Stimulated activated naive CD4-positive, alpha-beta T cell treated with Interleukin-2 at 50 U/mL for 16 hours (primary cell): ENCODE results near the gene EPHB3.

Experiments
- DNase-seq: peaks from one replicate; lab custom pipeline; 2025; lab: John Stamatoyannopoulos, UW

Gene EPHB3

DNA sequence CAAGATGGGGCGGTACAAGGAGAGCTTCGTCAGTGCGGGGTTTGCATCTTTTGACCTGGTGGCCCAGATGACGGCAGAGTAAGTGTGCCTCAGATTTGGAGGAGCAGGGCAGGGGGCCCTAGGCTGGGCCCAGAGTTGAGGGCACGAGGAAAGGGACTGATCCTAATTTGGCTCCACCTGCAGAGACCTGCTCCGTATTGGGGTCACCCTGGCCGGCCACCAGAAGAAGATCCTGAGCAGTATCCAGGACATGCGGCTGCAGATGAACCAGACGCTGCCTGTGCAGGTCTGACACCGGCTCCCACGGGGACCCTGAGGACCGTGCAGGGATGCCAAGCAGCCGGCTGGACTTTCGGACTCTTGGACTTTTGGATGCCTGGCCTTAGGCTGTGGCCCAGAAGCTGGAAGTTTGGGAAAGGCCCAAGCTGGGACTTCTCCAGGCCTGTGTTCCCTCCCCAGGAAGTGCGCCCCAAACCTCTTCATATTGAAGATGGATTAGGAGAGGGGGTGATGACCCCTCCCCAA is 19.8 kb downstream of the EPHB3 start:
- DNase-seq = no peak

DNA sequence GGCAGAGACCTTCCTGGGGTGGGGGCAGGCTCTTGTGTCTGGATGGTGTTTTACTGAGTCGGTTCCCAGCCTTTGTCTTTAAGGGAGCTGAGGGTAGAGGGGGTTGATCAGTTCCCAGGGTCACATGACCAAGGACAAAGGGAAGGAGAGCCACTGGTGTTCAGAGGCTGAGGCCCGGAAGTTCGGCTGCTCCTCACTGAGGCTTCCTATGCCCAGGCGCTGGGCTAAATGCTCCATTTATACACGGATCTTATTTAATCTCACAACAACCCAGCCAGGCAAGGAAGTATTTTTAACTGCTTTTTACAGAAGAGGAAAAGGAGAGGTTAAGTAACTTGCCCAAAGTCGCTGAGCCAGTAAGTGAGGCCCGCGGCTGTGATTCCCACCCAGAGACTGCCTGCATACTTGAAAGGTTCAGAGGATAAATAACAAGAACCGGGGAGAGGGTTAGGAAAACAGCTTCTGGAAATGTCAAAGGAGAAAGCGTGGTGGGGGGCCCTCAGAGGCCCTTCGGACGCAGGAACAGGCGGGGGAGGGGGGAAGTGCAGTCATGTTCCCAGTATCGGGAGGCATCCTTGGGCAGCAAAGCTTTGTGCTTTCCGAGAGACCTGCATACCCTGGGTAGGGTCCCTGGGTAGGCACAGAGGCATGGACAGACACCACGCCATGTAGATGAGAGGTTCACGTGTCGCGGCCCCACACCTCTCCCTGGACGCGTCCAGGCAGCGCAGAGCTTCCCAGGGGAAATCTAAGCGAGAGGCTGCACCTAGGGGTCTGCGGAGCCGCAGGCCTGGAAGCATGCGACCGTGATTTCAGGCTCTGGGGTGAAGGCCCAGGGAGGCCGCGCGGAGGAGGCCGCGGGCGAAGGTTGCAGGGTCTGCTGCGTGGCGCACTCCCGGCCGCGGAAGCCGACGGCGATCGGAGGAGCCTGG is 21.3 kb downstream of the EPHB3 start:
- no peak for DNase-seq

DNA sequence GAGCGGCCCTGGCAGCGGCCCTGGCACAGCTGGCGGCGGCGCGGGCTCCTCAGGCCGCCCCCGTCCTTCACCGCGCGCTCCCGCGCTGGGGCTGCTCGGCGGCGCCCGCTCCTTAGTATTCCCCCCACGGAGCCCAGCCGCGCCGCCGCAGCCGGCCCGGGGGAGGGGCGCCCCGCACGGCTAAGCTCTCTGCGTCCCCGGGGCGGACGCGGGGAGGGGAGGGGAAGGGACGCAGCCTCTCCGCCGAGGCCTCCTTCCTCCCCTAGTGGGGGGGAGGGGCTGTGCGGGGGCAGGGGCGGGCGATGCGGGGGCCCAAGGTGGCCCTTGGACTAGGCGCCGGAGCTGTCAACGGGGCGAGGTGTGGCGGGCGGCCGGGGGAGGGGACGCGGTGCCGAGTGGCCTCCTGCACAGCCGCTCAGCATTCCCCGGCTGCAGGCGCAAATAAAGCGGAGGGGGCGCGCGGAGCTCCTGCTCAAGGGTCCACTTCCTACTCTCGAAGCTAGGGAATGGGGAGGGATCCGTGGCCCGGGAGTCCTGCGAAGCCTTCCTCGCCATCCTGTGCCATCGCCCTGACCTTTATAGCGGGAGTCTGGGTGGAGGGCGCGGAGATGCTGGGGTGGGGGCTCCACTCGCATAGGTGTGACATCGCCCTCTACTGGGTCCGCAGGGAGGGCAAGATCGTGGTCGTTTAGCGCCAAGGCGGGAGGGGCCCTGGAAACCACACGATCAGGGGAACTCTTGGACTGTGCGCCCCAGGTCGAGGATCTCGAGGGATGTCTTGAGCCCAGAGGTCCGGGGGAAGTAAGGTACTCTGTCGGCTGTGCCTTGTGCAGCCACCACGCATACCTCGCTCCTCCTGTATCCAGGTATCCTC is 22.2 kb downstream of the EPHB3 start:
- no peak for DNase-seq

DNA sequence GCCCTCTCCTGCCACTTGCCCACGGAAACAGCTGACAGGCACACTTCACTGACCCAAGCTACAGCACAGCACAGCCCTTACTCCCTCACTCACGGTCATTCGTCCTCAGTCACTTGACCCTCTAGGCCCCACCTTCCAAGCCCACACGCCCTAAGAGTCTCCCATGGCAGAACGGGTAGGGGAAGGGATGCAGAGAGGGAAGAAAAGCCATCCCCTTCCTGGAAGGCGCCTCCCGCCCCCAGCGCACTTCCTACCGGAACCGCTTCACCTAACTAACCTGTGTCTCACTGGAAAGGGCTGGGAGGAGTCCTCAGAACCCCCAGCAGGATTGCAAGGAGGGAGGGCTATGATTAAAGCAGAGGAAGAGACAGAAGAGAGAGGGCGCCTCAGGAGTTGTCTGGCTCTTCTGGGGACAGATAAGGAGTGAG is 22.9 kb downstream of the EPHB3 start:
- DNase-seq = no peak

DNA sequence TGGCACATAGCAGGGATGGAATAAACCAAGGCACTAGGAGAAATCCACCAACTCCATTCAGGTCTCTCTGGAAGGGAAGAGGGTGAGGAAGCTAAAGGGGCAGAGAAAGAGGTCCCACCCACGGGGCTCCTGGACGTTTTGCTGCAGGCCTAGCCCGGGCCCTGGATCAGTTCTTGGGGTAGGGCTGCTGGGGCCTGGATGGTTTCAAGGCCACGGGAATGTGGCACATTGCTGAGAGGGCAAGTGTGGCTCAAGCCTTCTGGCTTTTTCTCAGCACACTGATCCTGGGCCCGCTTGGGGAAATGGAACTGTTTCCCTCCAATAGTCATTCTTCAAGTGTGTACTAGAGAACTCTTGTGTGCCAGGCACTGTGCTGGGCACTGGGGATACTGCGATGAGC is 24.0 kb downstream of the EPHB3 start:
- no peak for DNase-seq

DNA sequence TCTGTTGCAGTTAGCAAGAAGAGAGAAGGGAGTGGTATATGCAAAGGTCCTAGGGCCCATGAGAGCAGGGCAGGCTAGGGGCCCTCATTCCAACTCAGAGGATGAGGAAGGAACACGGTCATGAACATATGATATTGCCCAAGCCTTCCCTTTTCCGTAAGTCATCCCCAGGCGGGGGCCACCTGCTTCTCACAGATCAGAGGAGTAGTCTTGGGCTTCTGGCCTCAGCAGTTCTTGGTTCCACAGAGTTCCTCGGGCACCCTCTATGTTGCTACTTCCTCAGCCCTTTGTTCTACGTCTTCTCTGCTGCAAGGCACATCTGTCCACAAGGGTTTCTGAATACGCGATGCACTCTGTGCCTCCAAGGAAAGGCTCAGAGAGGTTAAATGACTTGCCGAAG is 25.3 kb downstream of the EPHB3 start:
- no peak for DNase-seq

DNA sequence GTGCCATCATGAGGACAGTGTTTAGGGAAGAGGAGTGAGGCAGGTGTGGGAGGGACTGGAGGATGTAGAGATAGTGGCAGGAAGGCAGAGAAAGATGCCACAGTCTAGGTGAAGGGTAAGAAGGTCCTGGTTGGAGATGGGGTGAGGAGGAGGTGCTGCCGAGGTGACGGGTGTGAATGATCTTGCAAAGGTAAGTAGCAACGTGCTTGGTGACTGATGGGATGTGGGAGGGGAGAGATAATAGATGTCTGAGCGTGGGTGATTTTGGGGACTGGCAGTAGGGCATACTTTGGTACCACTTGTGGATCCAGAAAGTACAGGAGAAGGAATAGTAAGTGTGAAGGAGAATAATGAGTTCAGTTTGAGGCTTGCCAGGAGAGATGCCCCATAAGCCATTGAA is 27.2 kb downstream of the EPHB3 start:
- no peak for DNase-seq

DNA sequence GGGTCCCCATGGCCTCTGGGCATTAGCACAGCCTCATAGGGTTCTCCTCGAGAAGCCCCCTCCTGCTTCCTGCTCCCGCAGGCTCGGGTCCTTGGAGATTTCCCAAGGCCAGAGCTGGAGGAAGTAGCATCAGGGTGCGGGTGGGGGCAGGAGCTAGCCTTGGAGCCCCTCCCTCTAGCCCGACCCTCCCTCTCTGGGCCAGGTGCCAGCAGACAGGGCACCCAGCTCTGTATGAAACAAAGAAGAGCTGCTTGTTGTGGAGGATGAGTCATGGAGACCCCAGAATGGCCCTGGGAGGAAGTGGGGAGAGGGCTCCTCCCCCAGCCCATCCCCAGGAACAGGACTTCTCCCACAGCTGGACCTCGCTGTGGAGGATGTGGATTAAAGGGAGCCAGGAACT is 29.2 kb downstream of the EPHB3 start:
- DNase-seq = no peak

DNA sequence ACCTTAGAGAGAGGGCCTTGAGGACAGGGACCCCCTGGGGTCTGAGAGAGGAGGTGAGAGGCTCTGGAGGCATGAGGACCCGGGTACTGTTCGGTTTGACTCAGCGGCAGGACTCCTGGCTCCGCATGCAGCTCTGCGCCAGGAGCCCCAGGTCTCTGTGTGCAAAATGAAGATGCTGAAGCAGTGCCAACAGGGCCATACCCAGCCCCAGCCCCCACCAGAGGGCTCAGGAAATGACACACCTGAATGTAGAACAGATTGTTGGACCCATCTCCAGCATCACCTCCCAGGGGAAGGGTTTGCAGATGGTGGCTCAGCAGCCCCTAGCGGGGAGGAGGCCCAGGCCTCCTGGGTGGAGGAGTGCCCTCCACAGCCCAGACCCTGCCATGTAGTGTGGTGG is 30.2 kb downstream of the EPHB3 start:
- no peak for DNase-seq

DNA sequence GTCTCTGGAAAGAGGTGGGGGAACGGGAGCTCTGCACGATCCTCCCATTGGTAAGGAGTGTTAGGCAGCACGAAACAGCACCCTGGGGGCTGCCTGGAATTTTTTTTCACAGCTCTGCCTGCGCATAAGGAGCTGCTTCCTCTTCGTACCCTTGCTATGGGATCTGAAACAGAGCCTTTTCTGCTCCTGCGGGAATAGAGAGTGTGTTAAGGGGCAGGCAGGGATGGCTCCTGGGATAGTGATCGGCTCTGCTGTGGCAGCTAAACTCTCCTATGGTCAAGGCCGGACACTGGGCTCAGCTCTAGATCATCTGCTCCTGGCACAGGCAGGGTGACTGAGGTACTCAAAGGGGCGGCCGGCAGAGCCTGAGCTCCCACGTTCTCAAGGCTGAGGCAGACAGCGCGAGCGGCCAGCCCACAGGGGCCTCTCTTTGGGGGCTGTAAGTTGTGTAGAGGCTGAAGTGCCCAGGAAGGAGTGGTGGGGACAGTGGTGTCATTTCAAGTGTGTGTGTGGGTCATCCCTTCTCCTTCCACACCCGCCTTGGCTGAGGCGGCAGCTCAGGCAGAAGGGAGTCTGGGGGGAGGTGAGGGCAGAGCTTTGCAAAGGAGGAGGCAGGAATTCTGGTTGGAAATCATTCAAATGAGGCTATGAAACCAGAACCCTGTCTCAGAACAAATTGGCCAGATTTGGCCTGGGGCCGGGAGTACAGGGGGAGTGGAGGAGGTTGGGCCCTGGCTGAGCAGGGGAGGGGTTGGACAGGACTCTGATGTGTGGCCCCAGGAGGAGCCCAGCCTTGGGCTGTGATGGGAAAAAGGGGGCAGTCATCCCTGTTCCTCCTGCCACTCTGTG is 31.0 kb downstream of the EPHB3 start:
- no peak for DNase-seq

DNA sequence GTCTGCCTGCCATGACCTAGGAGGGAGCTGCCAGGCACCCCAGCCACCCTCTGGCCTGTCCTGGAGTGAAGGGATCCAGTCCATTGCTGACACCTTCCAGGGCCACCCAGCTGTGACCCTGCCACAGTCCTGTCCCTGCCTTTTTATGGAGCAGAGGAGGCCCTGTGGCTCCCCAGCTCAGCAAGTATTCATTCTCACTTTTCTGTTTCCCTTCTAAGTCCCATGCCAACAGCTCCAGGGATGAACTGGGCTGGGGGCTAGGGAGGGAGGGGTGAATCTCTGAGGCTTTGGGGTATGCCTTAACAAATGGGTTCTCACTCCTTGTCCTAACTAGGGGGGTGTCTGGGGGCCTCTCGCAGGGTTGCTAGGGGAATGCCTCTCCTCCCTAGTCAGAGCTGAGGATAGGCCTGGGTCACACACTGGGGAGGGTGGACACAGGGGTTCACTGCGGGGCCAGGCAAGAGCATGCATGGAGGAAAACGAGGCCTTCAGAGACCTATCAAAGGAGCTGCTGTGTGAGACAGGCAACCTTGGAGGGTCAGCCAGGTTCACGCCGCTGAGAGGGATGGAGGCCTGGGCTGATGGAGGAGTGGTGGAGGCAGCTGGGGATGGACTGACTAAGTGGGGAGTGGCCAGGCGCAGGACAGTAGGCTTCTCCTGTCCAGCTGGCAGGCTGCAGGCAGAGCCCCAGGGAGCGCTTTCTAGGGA is 31.8 kb downstream of the EPHB3 start:
- DNase-seq = no peak

DNA sequence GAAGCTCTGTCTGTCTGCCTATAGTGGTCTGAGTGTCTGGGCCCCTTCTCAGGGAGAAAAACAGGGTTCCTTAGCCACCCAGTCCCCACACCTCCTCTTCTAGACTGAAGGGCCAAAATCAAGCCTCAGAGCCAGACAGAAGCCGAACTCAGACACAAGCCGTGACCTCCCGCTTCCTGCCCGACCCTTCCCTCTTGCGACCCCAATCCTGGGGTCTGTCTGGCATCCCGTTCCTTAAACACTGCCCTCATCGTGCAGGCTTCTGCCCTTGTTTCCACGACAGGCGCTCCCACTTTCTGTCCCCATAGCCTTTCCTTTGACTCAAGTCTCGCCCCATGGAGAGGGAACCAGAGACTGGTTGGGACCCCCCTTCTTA is 32.3 kb downstream of the EPHB3 start:
- DNase-seq = no peak

DNA sequence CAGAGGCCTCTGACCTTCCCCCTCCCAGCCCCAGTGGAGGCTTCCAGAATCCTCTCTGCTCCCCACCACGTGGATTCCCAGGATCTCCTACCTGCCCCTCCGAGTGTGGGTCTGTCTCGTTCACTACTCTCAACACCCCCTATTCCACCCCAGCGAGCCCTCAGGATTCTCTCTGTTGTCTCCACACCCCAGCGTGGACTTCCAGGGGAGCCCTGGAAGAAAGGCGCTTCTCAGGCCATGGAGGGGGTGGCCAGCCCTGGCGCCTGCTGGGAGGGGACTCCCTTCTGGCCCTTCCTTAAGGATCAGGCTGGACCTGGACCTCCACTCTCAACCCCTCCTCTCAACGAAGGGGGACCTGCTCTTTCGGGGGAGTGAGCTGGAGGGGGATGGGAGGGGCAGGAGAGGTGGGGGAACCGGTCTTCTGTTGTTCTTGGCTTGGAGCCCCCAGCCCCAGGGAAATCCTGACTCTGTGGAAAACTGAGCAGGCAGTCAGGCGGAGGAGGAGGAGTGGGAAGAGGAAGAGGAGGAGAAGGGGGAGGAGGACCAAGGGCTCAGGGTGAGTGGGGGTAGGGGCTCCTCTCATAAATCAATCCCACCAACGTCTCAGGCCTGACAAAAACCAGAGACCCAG is 32.9 kb downstream of the EPHB3 start:
- DNase-seq = no peak

DNA sequence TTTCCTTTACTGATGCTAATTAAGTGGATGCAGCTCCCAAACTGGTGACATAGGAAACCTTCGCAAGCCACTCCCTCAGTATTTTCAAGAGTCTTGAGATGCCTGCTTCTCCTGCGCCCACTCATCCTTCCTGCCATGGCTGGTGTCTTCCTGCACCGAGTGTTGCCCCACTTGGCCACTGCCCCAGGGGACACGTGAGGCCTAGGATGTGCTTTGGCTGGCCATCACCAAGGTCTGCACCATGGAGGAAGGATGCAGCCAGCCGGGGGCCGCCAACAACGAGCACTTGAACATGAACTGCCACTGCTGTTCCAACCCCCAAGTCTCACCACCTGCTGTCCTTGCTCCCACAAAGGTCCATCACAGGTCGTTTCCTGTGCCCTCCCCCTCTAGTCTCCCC is 34.1 kb downstream of the EPHB3 start:
- DNase-seq = no peak

DNA sequence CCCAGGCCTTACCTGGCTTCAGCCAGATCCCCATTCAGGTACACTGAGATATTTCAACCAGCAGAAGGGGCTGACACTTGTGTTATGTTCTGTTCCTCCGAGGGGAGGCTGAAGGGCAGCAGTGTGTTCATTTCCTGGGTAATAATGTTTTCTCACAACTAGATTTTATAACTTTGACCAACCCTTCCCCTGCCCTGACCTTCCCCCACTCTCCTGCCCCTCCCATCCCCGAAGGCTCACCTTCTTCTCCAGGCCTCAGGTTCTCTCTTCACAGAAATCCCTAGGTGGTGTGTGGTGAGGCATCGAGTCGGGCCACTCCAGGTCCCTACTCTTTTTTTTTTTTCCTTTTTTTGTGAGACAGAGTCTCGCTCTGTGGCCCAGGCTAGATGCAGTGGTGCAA is 34.6 kb downstream of the EPHB3 start:
- no peak for DNase-seq

DNA sequence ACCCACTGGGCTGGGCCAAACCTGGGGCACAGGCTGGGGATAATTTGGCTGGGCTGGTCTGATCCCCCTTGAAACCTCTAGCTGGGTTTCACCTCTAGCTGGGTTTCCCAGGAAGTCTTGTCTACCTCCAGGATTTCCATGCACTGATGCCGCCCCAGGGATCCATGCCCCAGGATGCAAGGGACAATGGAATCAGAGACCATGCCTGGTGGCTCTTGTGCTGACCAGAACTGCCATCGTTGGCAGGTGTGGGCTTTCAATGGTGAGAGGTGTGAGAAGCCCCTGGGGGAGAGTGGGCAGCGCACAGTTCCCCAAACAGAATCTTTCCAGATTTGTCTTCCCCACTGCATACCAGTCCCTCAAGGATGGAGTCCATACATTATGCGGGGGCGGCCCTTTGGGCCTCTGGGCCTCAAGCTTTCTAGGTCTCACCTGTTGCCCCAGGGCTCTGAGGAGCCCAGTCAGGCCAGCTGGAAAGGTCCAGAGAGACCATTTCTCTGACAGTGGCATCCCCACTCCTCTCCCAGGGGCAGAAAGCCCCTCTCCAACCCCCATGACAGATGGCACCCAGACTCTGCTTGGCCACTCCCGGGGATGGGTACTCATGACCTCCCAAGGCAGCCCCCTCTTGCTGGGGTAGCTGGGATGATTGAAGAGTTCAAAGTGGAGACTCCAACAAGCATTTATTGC is 35.4 kb downstream of the EPHB3 start:
- no peak for DNase-seq

DNA sequence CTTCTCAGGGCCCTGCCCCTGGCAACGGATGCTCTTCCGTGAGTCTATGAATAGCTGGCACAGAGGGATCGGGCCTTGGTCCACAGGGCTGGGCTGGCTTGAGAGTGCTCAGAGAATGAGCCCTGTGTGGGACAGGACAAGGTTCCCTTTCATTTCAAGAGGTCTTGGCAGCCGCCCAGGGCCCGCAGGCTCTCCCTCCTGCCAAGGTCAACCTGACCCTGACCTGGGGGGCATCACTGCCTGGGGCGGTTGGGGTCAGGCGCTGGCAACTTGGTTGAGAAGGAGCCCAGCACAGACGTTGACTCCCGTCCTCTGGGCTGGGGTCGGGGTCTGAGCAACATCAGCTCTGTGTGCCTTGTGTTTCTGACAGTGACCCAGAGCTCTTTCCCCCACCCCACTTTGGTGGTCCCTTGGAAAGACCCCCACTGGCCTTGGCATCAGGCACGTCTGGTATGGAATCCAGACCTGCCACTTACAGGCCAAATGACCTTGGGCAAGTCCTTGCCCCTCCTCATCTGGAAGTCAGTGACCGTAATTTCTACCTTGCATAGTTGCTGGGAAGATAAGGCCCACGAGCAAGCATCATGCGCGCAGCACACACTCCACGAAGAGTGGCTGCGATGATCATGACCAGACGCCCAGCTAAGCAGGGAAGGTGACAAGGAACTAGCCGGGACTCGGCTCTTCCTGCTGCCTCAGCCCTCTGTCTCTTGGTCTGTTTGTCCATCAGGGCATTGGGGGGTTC is 36.4 kb downstream of the EPHB3 start:
- no peak for DNase-seq

DNA sequence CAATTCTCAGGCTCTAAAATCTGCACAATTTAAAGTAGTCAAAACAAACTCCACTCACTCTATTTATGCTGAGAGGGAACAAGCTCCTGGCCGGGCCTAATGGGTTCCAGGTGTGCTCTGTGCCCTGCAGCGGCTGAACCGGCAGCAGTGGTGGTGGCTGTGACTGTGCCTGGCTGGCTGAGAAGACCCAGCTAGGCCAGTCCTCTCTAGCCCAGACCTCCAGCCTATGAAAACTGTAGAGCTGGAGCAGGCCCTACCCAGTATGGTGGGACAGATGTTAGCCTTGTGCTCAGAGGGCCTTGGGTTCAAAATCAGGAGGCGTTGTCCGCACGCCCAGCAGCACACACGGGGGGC is 37.0 kb downstream of the EPHB3 start:
- no peak for DNase-seq

DNA sequence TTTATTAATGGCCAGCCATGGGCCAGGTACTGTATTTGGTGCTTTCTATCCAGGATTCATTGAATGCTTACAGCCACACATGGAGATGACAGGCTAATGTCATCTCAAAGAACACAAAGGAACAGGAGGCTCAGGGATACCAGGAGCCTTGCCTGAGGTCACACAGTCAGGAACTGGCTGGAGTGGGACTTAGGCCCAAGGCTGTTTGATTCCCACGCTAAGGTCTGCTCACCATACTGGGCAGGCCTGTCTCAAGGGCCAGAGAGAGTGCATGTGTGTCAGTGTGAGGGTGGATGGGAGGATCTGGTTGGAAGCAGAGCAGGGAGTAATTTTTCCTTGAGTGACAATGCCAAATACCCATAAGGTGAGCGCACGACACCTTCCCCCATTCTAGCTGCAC is 37.6 kb downstream of the EPHB3 start:
- DNase-seq = no peak
